ENCODE data around the gene HNRNPU. TPM values are rescaled to one million over a fixed set of nuclear protein-coding genes. Genes with fewer than 3 reads are reported as not detected.
A peak's percentile ranks its signal among the peaks of the same experiment; 100 is the strongest.

HNRNPU gene
- total RNA-seq, 1 donor from 2014 or later = 299 TPM

DNA sequence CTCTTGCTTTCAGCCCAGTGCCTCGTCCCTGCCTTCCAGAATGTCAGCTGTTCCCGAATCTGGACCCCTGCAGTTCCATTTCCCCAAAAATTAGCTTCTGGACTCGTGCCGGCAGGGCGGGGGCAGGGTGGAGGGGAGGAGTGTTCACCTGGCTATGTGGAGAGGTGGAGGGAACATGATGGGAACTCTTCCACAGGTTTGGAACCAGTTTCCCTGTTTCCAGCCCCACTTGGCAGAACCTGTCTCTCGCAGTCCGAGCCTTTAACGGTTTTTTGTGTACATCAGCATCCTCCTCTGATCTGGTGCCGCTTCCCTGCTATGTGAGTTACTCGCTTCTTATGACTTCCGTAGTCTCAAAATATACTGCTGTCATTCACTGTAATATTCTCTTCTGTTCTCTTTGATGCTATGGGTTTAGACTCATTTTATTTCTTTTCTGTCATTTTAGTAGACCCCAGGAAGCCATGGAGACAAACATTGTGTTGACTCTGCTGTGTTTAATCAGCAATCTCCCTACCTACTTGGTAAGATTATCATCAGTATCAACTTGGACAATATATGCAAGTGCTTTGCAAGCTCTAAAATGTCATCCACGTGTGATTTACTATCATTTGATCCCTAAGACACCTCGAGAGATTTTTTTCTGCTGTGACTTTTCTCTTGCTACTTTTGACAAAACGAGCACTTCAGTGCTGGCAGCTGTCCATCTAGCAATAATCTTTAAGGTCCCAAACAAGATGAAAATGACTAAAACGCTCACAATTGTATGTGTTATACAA lies 33.3 kb upstream of the HNRNPU start:
- Mint-ChIP-seq H3K4me3 (ENCODE audit: unreplicated experiment) (no peak overlapping the region), H3K4me1 (ENCODE audit: unreplicated experiment) (peaks cover 38% of the 10 kb centered on the region), H3K9me3 (ENCODE audit: unreplicated experiment) (no peaks in the 10 kb centered on the region), H3K27me3 (ENCODE audit: unreplicated experiment) (no peaks in the 10 kb centered on the region), H3K27ac (ENCODE audit: unreplicated experiment) (no peak overlapping the region), H3K36me3 (ENCODE audit: unreplicated experiment) (no peaks in the 10 kb centered on the region)
- no peak for DNase-seq (ENCODE audit: extremely low spot score, unreplicated experiment)
- TF ChIP-seq, protein P1, sequence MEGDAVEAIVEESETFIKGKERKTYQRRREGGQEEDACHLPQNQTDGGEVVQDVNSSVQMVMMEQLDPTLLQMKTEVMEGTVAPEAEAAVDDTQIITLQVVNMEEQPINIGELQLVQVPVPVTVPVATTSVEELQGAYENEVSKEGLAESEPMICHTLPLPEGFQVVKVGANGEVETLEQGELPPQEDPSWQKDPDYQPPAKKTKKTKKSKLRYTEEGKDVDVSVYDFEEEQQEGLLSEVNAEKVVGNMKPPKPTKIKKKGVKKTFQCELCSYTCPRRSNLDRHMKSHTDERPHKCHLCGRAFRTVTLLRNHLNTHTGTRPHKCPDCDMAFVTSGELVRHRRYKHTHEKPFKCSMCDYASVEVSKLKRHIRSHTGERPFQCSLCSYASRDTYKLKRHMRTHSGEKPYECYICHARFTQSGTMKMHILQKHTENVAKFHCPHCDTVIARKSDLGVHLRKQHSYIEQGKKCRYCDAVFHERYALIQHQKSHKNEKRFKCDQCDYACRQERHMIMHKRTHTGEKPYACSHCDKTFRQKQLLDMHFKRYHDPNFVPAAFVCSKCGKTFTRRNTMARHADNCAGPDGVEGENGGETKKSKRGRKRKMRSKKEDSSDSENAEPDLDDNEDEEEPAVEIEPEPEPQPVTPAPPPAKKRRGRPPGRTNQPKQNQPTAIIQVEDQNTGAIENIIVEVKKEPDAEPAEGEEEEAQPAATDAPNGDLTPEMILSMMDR (IDR thresholded peaks at IDR 0.05) = no peak

DNA sequence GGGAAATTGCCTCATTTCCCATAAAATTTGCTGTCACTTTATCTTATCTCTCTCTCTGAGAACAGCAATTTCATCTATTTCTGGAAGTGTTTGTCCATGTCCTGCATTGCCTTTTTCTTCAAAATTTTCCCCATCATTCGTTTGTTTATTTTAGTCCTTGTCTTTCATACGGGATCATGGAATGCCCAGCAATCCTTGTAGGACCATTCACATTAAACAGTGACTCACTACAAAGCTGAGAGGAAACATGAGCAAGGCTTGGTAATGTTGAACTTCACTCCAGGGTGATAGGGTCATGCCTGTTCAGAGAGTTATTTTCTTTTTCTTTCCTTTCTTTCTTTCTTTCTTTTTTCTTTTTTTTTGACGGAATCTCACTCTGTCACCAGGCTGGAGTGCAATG lies 32.2 kb upstream of the HNRNPU start:
- TF ChIP-seq, protein P1 (IDR thresholded peaks at IDR 0.05) = no peak
- H3K36me3 Mint-ChIP-seq (ENCODE audit: unreplicated experiment) = no peaks in the 10 kb centered on the region
- H3K27me3 Mint-ChIP-seq (ENCODE audit: unreplicated experiment) = no peaks in the 10 kb centered on the region
- no peak overlapping the region for H3K4me3 Mint-ChIP-seq (ENCODE audit: unreplicated experiment)
- H3K9me3 Mint-ChIP-seq (ENCODE audit: unreplicated experiment) = no peaks in the 10 kb centered on the region
- peaks cover 37% of the 10 kb centered on the region for H3K4me1 Mint-ChIP-seq (ENCODE audit: unreplicated experiment)
- no peak for DNase-seq (ENCODE audit: extremely low spot score, unreplicated experiment)
- peak overlapping the region; percentile 32 for H3K27ac Mint-ChIP-seq (ENCODE audit: unreplicated experiment)

DNA sequence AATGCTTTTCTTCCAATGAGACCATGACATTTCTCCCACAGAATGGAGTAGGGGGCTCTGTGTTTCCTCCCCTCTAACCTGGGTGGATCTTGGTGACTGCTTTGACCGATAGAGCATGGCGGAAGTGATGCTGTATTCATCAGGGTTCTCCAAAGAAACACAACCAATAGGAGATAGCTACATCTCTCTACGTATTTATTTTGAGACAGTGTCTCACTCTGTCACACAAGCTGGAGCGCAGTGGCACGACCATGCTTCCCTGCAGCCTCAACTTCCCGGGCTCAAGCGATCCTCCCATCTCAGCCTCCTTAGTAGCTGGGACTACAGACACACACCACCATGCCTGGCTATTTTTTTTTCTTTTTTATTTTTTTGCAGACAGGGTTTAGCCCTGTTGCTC lies 29.5 kb upstream of the HNRNPU start:
- Mint-ChIP-seq H3K27ac (ENCODE audit: unreplicated experiment) (no peak overlapping the region), H3K36me3 (ENCODE audit: unreplicated experiment) (no peaks in the 10 kb centered on the region)

DNA sequence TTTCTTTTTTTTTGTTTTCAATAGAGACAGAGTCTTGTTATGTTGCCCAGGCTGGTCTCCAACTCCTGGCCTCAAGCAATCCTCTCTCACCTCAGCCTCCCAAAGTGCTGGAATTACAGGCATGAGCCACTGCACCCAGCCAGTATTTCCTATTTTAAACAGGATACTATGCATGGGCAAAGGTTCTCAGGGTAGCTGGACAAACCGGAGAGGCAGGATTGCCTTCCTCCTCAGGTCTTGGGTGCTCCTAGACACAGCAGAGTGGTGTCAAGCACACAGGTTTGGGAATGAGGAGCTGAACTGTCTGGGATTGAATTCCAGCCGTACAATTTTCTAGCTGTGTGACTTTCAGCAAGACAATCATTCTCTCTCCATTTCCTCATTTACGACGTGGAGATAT lies 22.9 kb upstream of the HNRNPU start:
- TF ChIP-seq, protein P1 (IDR thresholded peaks at IDR 0.05) = no peak
- no peaks in the 10 kb centered on the region for H3K27me3 Mint-ChIP-seq (ENCODE audit: unreplicated experiment)
- H3K4me1 Mint-ChIP-seq (ENCODE audit: unreplicated experiment) = peaks cover under 1% of the 10 kb centered on the region
- no peak for DNase-seq (ENCODE audit: extremely low spot score, unreplicated experiment)
- H3K4me3 Mint-ChIP-seq (ENCODE audit: unreplicated experiment) = no peak overlapping the region
- H3K27ac Mint-ChIP-seq (ENCODE audit: unreplicated experiment) = no peak overlapping the region
- H3K9me3 Mint-ChIP-seq (ENCODE audit: unreplicated experiment) = no peaks in the 10 kb centered on the region
- no peaks in the 10 kb centered on the region for H3K36me3 Mint-ChIP-seq (ENCODE audit: unreplicated experiment)

More for the DNA sequence above, 29.5 kb upstream of the HNRNPU start:
- H3K9me3 Mint-ChIP-seq (ENCODE audit: unreplicated experiment) = no peaks in the 10 kb centered on the region
- no peak overlapping the region for H3K4me3 Mint-ChIP-seq (ENCODE audit: unreplicated experiment)
- no peaks in the 10 kb centered on the region for H3K27me3 Mint-ChIP-seq (ENCODE audit: unreplicated experiment)
- no peak for DNase-seq (ENCODE audit: extremely low spot score, unreplicated experiment)
- peaks cover 21% of the 10 kb centered on the region for H3K4me1 Mint-ChIP-seq (ENCODE audit: unreplicated experiment)
- TF ChIP-seq, protein P1 (IDR thresholded peaks at IDR 0.05) = no peak

DNA sequence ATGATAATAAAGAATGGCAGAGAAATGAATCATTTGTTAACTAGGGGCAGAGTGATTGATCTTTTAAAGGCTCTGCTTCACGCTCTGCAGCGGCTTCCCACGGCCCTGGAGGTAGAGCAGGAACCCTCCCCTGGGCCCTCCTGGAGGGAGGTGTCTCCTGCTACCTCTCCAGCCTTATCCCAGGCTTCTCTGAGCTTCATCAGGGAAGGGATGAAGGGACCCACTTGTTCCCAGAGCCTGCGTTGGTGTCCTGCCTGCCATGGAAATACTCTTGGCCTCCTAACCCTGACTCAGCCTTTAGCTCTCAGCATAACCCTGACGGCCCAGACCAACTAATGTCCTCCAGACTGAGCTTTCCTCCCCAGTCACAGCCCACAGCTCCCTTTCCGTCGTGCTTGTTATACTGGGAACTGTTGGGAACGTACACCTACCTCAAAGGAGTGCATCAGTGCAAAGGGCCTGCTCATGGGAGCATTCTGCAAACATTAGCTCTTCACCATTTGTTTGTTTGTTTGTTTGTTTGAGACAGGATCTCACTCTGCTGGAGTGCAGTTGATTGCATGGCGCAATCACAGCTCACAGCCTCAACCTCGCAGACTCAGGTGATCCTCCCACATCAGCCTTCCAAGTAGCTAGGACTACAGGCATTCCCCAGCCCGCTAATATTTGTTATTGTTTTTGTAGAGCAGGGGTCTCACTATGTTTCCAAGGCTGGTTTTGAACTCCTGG lies 17.4 kb upstream of the HNRNPU start:
- no peaks in the 10 kb centered on the region for H3K36me3 Mint-ChIP-seq (ENCODE audit: unreplicated experiment)
- no peak overlapping the region for H3K27ac Mint-ChIP-seq (ENCODE audit: unreplicated experiment)
- TF ChIP-seq, protein P1 (IDR thresholded peaks at IDR 0.05) = no peak
- H3K27me3 Mint-ChIP-seq (ENCODE audit: unreplicated experiment) = no peaks in the 10 kb centered on the region
- no peak for DNase-seq (ENCODE audit: extremely low spot score, unreplicated experiment)
- H3K4me1 Mint-ChIP-seq (ENCODE audit: unreplicated experiment) = no peaks in the 10 kb centered on the region
- no peaks in the 10 kb centered on the region for H3K9me3 Mint-ChIP-seq (ENCODE audit: unreplicated experiment)
- no peak overlapping the region for H3K4me3 Mint-ChIP-seq (ENCODE audit: unreplicated experiment)

All from osteocyte (in vitro differentiated cells).